Common myeloid progenitor, CD34-positive (primary cell): ENCODE measurements around the gene RNF144B.

Experiments used
- CTCF ChIA-PET: fragments of 350-600 bp; sonication (Branson Sonifier 250); formaldehyde crosslinking; loops from one replicate; lab custom pipeline; 2021; ENCODE audit warnings: antibody characterized with exemption; lab: Charles Lee
- POLR2A ChIA-PET: fragments of 350-600 bp; sonication (Branson Sonifier 250); formaldehyde crosslinking; loops from one replicate; lab custom pipeline; 2021; ENCODE audit warnings: antibody characterized with exemption; lab: Charles Lee
- DNase-seq, 3 donors: peaks; one replicate each; pipeline versions ENCODE4 v3.0.0 to v3.0.0-alpha.2; 2013
- H3K27ac ChIP-seq, 2 experiments: 1 replicate in 1 of 2; 2 replicates in 1 of 2; pipeline ENCODE4 v1.7.0; 2013; ENCODE audit warnings: inconsistent platforms in 2 of 2, low read length in 2 of 2, mild to moderate bottlenecking in 2 of 2, low read depth in 1 of 2, moderate library complexity in 1 of 2; ENCODE audit not compliant: severe bottlenecking in 2 of 2, insufficient read depth in 1 of 2, poor library complexity in 1 of 2
- H3K27me3 ChIP-seq, 5 experiments: replicated peaks in 2 of 5; 1 replicate in 3 of 5; 2 replicates in 2 of 5; pipeline versions ENCODE4 v1.6.1 to v1.7.0; 2013; ENCODE audit warnings: low read length in 4 of 5, mild to moderate bottlenecking in 2 of 5, moderate library complexity in 2 of 5, inconsistent platforms in 1 of 5; ENCODE audit not compliant: insufficient read depth in 5 of 5, control insufficient read depth in 4 of 5
- H3K36me3 ChIP-seq, 4 experiments: 1 replicate in 2 of 4; 2 replicates in 2 of 4; pipeline versions ENCODE4 v1.6.1 to v1.7.0; 2013; ENCODE audit warnings: low read length in 3 of 4, control low read depth in 1 of 4, mild to moderate bottlenecking in 1 of 4; ENCODE audit not compliant: control insufficient read depth in 4 of 4, insufficient read depth in 4 of 4
- H3K4me1 ChIP-seq, 4 experiments: 1 replicate in 3 of 4; 2 replicates in 1 of 4; pipeline versions ENCODE4 v1.6.1 to v1.7.1; 2013; ENCODE audit warnings: low read length in 3 of 4, mild to moderate bottlenecking in 3 of 4, control low read depth in 1 of 4, inconsistent platforms in 1 of 4, moderate library complexity in 1 of 4; ENCODE audit not compliant: control insufficient read depth in 4 of 4, insufficient read depth in 4 of 4; ENCODE audit errors: control extremely low read depth in 1 of 4
- H3K4me3 ChIP-seq, 7 experiments: 1 replicate in 4 of 7; 2 replicates in 3 of 7; pipeline versions ENCODE4 v1.5.1 to v1.7.0; 2013; ENCODE audit warnings: mild to moderate bottlenecking in 7 of 7, low read length in 6 of 7, moderate library complexity in 6 of 7, inconsistent platforms in 2 of 7, low read depth in 2 of 7, control low read depth in 1 of 7; ENCODE audit not compliant: insufficient read depth in 4 of 7, control insufficient read depth in 1 of 7; ENCODE audit errors: extremely low read depth in 1 of 7
- H3K9me3 ChIP-seq, 5 experiments: 1 replicate in 4 of 5; 2 replicates in 1 of 5; pipeline versions ENCODE4 v1.6.1 to v1.7.1; 2013; ENCODE audit warnings: low read length in 4 of 5, mild to moderate bottlenecking in 2 of 5, inconsistent platforms in 1 of 5, low read depth in 1 of 5, moderate library complexity in 1 of 5; ENCODE audit not compliant: control insufficient read depth in 4 of 5, insufficient read depth in 2 of 5; ENCODE audit errors: control extremely low read depth in 1 of 5
- WGBS: methylation state at CpG from one replicate; pipeline ENCODE4 v1.1.5; 2013; ENCODE audit not compliant: insufficient coverage; 5-methylcytosine and 5-hydroxymethylcytosine counted together

Gene RNF144B

DNA sequence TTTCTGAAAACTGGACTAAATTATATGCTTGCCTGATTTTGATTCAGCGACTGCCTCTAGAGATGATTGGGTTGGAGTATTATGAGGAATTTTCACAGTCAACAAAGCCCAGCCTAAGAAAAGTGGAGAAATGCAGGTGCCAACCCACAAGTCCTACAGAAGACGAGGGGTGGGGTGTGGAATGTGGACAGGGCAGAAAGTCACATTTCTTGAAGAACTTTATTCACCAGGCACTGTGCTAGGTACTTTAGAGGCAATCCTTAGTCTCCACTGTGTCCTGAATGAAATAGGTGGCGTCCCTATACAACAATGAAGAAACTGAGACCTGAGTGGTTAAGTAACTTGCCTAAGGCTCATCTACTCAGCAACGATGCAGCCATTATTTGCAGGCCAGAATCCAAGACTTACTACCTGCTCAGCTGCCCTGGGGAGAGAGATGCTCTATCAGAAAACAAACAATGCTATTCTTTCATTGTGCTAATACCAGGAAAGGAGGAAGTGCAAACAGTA lies 106.3 kb downstream of the RNF144B start:
- DNase-seq = no peak
- H3K36me3 ChIP-seq = no peaks in the 10 kb centered on the region
- no peaks in the 10 kb centered on the region for H3K9me3 ChIP-seq
- ChIA-PET CTCF (no interaction called here), POLR2A (no interaction called here)
- H3K4me1 ChIP-seq = peaks cover 11 to 34% (median 14%) of the 10 kb centered on the region in 4 experiments
- H3K27me3 ChIP-seq = no peaks in the 10 kb centered on the region
- 100% methylated on average over 2 of the region's 4 CpGs for WGBS
- no peak overlapping the region for H3K27ac ChIP-seq
- H3K4me3 ChIP-seq = no peak overlapping the region

DNA sequence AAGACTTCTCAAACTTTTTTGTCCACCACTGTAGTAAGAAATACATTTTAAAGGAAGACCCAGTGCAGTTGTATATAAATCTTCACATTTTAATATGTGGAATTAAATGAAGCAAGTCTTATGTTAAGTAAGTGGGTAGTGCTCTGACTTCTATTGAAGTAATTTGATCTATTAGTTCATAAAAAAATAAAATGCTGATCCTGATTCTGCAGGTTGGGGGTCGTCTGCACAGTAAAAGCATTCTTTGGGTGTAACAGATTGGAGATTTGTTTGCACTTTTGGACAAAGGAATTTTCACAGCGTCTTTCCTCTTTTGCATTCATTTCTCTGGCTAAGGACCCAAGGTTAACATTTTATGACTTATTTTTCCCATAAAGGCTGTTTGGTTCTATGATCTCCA lies 106.8 kb downstream of the RNF144B start:
- ChIA-PET POLR2A (no interaction called here), CTCF (no interaction called here)
- peaks cover 11 to 34% (median 14%) of the 10 kb centered on the region in 4 experiments for H3K4me1 ChIP-seq
- 0% methylated on average over 1 of the region's 2 CpGs for WGBS
- no peak overlapping the region for H3K4me3 ChIP-seq
- no peaks in the 10 kb centered on the region for H3K36me3 ChIP-seq
- H3K9me3 ChIP-seq = no peaks in the 10 kb centered on the region
- DNase-seq = no peak
- no peak overlapping the region for H3K27ac ChIP-seq
- H3K27me3 ChIP-seq = no peaks in the 10 kb centered on the region

DNA sequence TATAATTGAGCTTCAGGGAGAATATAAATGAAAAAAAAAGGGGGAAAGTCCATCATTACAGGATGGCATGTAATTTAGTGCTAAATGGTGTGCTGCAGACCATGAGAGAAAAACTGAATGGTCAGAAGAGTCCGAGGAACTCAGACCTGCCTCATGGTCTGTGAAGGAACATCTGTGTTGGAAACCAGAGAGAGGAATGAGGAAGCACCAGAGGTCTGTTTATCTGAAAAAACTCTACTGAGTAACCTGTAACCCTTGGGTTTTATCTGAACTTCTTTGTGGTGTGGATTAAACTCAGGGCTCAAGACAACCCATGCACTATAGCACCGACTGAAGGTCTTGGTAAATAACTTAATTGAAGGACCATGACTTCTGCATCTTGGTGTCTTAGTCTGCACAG lies 108.1 kb downstream of the RNF144B start:
- no peak overlapping the region for H3K27ac ChIP-seq
- DNase-seq = peak in 2 of 3 donors; percentile 36 to 55
- ChIA-PET POLR2A (no interaction called here), CTCF (interaction anchor here (1.3 to 1.5 kb wide), 2 partner anchors 10 to 11 kb away, joined by 3 to 4 read pairs; no protein-coding TSS in a partner anchor)
- H3K4me3 ChIP-seq = no peak overlapping the region
- H3K36me3 ChIP-seq = no peaks in the 10 kb centered on the region
- H3K27me3 ChIP-seq = no peaks in the 10 kb centered on the region
- H3K9me3 ChIP-seq = no peaks in the 10 kb centered on the region
- WGBS = 8% methylated on average over 2 of the region's 2 CpGs
- peaks cover 11 to 34% (median 14%) of the 10 kb centered on the region in 4 experiments for H3K4me1 ChIP-seq

DNA sequence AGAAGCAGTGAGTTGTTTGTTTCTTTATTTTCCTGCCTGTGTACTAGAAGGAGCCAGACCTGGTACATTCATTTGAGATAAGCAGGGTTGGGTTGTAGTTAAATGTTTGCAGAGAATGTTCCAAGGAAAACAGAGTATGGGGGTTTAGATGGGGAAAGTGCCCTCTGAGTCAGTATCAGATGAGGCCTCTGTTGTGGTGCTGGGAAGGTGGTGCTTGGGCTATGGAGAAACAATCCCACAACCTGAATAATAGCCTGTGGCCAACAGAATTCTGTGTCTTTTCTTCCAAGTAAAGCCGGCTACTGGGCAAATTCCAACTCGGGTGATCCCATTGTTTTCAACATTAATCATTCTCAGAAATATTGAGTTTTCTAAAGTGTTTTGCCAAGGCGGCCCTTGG lies 109.3 kb downstream of the RNF144B start:
- Histone ChIP-seq H3K27ac (no peak overlapping the region), H3K4me3 (no peak overlapping the region), H3K27me3 (no peaks in the 10 kb centered on the region), H3K36me3 (no peaks in the 10 kb centered on the region), H3K4me1 (peaks cover 11 to 45% (median 24%) of the 10 kb centered on the region in 4 experiments), H3K9me3 (no peaks in the 10 kb centered on the region)
- CTCF ChIA-PET = interaction anchor here (1.5 to 1.9 kb wide), 2 partner anchors 9 to 169 kb away, joined by 4 to 8 read pairs; no protein-coding TSS in a partner anchor
- DNase-seq = no peak
- POLR2A ChIA-PET = no interaction called here
- WGBS = 93% methylated on average over 2 of the region's 3 CpGs

DNA sequence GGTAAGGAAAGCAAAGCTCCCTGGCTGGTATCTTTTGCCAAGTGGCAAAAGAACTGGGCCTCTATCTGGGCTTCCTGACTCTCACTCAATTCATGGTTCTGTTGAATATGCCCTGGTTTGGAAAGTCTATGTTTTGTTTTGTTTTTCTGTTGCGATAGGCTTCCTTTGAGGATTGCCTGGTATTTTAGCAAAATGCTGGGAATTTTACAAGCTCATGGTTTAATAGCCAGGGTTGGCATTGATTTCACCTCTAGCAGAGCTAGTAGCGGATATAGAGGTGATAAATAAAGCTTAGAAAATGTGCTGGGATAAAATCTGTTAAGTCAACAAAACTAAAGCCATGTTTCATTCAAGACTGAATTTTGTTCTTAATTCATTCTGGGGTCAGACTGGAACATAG lies 109.9 kb downstream of the RNF144B start:
- WGBS = 100% methylated on average over 2 of the region's 2 CpGs
- Histone ChIP-seq H3K36me3 (no peaks in the 10 kb centered on the region), H3K27me3 (no peaks in the 10 kb centered on the region), H3K9me3 (no peaks in the 10 kb centered on the region), H3K27ac (no peak overlapping the region), H3K4me1 (peaks cover 11 to 50% (median 29%) of the 10 kb centered on the region in 4 experiments), H3K4me3 (no peak overlapping the region)
- no peak for DNase-seq
- CTCF ChIA-PET = interaction anchor here (1.9 kb wide), 1 partner anchor 169 kb away, joined by 8 read pairs; no protein-coding TSS in a partner anchor
- POLR2A ChIA-PET = no interaction called here

DNA sequence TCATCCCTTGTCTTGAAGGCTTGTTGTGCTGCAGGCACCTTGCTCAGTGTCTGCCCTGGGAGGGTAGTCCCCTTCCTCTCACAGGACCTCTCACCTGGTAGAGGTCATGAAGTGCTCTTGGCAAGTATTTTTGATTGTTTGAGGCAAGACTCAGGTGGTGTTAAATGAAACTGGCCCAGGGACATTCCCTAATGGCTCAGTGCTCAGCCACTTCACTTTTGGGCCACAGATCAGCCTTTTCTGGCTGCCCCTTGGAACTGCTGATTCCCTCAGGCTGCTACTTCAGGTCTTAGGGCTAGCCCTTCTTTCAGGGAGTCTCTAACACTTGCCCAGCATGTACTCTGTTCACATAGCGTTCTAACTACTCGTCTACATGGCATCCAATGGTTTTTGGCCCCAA lies 111.3 kb downstream of the RNF144B start:
- Histone ChIP-seq H3K9me3 (no peaks in the 10 kb centered on the region), H3K4me1 (peaks cover 11 to 56% (median 34%) of the 10 kb centered on the region in 4 experiments), H3K4me3 (no peak overlapping the region), H3K27ac (no peak overlapping the region), H3K27me3 (no peaks in the 10 kb centered on the region), H3K36me3 (no peaks in the 10 kb centered on the region)
- no peak for DNase-seq
- CTCF ChIA-PET = interaction anchor here (0.6 to 1.9 kb wide), 3 partner anchors 89 to 175 kb away, joined by 4 to 8 read pairs (median 4); no protein-coding TSS in a partner anchor
- WGBS = no CpG with 5 or more reads among the region's 2 CpGs
- POLR2A ChIA-PET = no interaction called here

DNA sequence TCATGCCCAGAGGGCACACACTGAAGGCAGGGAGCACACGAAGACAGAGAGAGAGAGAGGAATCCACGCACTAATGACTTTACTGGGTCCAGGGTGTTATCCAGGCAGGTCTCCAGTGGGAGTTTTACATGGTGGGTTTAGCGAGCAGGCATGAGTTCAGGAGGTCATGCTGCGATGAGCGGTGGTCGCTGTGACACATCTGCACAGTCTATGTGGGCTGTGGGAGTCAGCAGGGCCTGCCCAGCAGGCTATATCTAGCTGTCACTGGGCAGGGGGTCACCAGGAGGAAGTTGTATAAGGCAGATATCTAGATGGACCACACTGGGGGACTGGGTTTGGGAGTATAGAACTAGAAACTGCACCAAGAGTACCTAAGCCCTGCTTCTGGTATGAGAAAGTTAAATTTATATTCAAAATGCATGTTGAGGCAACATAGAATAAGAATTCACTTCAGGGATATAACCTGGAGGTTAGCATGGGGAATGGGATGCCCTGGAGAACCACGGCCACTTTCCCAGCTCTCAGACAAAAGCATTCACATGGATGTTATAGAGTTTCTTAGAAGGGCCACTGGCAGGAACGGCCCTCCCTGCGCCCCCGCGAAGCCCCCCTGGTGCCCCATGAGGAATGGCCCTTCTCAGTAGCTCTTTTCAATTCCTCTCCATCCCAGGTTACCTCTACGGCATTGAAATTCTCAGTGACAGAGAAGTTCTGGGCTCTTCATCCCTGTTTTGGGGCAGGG lies 113.9 kb downstream of the RNF144B start:
- Histone ChIP-seq H3K36me3 (no peaks in the 10 kb centered on the region), H3K27me3 (no peaks in the 10 kb centered on the region), H3K4me1 (peaks cover 3 to 43% (median 25%) of the 10 kb centered on the region in 4 experiments), H3K4me3 (peak overlapping the region in 1 of 7 experiments; percentile 20), H3K9me3 (no peaks in the 10 kb centered on the region), H3K27ac (peak overlapping the region; percentile 74 to 75)
- ChIA-PET POLR2A (interaction anchor here (0.7 to 1.0 kb wide), 2 partner anchors 173 to 178 kb away, joined by 3 read pairs; no protein-coding TSS in a partner anchor), CTCF (interaction anchor here (0.8 to 9.6 kb wide), 8 partner anchors 12 to 238 kb away, joined by 3 to 227 read pairs (median 4); partner anchors contain the start of gene RNF144B)
- 74% methylated on average over 10 of the region's 12 CpGs for WGBS
- peak in 1 of 3 donors; percentile 30 for DNase-seq
